Measurements from ENCODE around the gene KIF20A.
"Not testable (repeated sequence)": the region's sequence is repeated elsewhere in the genome, so short reads cannot be mapped to it uniquely, and the experiment has no call there.

The KIF20A gene

DNA sequence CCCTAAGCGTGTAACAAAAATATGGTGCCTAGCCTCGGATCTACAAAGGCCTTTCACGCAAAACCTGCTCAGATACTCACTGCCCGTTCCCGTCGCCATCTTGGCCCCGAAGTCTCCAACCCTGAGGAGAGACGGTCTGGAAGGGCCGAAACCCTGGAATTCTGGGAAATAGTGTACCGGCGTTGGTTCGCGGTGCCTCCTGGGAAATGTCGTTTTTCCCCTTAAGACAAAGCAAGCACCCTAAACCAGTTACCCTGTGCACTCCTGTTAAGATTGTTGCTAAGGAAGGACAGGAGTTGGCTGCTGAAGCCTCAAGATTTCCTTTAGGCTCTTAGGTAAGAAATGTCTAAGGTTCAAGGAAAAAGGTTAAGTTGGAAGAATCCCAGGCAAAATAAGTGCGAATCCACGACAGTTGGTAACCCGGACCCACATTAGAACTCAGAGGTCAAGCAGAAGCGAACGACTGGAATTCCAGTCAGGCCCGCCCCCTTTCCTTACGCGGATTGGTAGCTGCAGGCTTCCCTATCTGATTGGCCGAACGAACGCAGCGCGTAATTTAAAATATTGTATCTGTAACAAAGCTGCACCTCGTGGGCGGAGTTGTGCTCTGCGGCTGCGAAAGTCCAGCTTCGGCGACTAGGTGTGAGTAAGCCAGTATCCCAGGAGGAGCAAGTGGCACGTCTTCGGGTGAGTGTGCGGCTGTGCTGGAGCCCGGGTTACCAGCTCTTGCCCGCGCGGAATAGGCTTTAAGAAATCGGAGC is at the start of gene KIF20A, which contains the start of gene BRD8:
TSS of gene KIF20A (plus strand) at position 597 of the 761 bp plus-strand sequence. CDS start 569 bp downstream, outside the sequence.
TSS of gene BRD8 (minus strand) at position 115 of the 761 bp plus-strand sequence. CDS start at position 99, 16 bp downstream.
- peak; percentile 94 for DNase-seq

DNA sequence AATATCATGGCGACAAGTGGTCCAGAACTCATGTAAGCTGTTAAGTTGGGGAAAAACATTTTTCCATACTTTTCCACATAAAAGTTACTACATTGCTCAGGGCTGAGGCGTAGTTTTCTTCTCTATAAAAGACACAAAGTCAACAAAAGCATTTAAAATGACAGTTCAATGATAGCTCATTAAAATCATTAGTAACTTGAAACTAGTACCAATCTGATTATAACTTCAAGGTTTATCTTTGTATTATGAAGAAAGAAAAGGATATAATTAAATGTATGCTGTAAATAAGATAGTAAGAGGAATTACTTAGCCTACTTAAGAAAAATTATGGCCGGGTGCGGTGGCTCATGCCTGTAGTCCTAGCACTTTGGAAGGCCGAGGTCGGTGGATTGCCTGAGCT is 49.6 kb upstream of the KIF20A start:
- DNase-seq, result no peak

DNA sequence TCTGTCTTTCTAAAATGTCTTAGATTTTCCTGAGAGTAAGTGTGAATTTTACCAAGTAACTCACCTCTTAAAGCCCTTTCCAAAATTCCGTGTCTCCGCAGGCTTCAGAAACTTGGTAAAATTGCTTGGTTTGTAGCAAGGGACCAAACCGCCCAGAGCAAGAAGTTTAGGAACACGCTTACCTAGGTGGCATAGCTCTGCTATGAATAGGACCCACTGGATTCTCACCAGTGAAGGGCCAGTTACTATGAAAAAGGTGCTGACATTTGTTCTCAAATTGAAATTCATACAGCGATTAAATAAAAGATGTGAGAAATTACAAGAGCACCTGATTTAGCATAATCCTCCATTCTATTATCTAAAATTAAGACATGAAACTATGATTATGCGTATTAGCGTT is 46.4 kb upstream of the KIF20A start:
- no peak for DNase-seq

DNA sequence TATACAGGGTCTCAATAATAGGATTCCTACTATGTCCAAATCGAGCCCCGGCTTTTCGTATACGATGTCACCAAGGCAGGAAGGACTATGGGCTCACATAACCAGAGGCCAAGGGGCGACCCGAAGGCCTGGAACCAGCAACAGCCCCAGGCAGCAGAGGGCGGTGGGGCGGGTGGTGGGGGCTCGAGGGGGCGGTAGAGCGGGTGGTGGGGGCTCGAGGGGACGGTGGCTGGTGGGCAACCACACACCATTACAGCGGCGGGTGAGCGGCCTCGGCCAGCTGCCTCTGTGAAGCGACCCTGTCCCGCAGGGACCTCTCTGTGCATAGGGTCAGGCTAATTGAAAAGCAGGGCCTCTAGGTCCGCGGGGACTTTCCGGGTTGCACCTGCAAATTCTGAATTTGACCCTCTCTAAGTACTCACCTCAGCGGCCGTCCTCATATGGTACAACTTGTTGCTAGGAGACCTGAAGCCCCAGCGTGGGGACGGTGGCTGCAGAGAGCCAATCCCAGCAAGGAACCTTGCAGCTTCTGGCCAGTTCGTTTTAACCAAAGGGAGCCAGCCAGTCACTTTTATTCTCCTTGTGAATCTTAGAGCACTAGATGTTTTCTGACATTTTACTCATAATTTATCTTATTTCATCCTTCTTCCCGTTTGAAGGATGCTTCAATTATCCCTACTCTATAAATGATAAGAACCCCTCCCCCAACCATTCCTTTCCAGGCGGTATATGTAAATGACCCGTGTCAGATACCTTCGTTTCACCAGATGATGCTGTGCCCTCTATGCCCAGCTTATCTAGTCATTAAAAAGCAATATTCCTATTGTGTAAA is 39.7 kb upstream of the KIF20A start, which contains the start of gene NME5:
TSS of gene NME5 (minus strand) at position 480 of the 832 bp plus-strand sequence. CDS start 648 bp downstream, outside the sequence.
- peak; percentile 74 for DNase-seq

DNA sequence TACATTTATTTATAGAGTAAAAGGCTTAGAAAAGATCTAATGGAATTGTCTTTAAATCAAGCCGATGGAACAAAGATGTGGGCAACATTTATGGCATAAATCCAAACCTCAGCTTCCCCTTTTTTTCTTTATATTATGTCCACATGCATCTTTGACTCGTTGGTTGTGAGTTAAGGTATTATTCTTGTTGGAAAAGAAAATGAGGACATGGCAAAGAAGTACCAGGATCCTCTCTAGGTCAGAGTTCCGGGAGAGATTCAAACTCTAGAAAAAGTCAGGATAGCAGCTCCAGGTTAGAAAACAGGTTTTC is 39.2 kb upstream of the KIF20A start:
- DNase-seq, result no peak

DNA sequence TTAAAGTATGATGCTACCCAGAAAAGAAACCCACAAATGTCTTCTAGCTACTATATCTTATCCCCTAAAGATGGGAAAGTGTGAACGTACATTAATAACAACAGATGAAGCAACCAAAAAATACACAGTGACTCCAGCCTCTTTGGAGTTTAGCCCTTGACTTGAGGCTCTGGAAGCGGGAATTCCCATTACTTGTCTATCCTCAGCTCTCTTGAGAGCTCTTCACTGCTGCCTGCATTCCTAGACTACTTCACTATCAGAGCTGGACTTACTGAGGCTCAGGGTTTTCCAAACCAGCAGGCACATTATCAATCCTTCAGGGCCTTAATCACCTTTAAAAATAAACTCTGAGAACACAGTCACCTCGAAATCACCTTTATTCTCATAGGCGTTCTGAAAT is 38.6 kb upstream of the KIF20A start:
- DNase-seq, result no peak

DNA sequence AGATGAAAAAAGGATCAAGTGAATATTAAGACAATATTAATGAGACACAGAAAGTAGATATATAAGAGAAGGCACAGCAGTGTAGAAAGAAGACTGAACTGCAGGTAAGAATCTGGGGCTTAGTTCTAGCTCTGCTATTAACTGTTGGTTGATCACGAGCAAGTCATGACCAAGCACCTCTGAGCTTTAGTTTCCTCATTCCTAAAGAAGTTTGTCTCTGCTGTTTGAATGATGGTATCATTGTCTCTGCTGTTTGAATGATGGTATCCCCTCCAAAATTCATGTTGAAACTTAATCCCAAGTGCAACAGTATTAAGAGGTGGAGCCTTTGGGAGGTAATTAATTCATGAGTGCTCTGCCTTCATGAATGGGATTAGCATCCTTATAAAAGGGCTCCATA is 37.2 kb upstream of the KIF20A start:
- no peak for DNase-seq

DNA sequence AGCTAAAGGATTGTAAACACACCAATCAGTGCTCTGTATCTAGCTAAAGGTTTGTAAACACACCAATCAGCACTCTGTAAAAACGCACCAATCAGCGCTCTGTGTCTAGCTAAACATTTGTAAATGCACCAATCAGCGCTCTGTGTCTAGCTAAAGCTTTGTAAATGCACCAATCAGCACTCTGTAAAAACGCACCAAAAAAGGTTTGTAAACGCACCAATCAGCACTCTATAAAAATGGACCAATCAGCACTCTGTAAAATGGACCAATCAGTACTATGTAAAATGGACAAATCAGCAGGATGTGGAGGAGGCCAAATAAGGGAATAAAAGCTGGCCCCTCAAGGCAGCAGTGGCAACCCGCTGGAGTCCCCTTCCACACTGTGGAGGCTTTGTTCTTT is 35.3 kb upstream of the KIF20A start:
- DNase-seq, result not testable (repeated sequence)

DNA sequence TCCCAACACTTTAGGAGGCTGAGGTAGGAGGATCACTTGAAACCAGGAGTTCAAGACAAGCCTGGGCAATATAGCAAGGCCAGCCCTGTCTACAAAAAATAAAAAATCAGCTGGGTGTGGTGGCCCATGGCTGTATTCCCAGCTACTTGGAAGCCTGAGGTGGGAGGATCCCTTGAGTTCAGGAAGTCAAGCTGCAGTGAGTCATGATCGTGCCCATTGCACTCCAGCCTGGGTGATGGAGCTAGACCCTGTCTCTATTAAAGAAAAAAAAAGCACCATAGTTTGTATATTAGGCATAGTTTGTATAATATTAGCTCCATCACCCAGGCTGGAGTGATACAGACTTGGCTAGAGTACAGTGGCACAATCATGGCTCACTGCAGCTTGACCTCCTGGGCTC is 30.1 kb upstream of the KIF20A start:
- DNase-seq, result no peak

DNA sequence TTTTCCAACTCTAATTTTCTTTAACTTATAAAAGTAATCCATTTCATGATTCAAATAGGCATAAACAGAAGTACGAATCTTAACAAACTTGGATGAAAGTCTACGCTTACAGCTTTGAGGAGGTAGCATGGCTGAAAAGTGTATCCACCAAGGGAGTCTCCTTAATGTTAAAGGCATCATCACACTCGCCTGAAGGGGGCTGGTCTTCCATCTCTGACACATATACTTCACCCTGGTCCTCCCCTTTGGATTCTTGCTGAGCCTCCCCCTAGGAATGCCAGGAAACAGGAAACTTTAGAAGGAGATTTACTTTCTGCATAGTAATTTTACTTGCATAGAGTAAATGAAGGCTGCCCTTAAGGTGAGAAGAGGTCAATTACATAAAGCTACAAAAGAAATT is 29.4 kb upstream of the KIF20A start:
- no peak for DNase-seq

DNA sequence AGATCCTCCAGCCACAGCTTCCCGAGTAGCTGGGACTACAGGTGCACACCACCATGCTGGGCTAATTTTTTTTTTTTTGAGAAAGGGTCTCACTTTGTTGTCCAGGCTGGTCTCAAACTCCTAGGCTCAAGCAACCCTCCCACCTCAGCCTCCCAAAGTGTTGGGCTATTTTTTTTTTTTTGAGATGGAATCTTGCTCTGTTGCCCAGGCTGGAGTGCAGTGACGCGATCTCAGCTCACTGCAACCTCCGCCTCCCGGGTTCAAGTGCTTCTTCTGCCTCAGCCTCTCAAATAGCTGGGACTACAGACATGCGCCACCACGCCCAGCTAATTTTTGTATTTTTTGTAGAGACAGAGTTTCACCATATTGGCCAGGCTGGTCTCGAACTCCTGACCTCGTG is 22.9 kb upstream of the KIF20A start:
- not testable (repeated sequence) for DNase-seq

DNA sequence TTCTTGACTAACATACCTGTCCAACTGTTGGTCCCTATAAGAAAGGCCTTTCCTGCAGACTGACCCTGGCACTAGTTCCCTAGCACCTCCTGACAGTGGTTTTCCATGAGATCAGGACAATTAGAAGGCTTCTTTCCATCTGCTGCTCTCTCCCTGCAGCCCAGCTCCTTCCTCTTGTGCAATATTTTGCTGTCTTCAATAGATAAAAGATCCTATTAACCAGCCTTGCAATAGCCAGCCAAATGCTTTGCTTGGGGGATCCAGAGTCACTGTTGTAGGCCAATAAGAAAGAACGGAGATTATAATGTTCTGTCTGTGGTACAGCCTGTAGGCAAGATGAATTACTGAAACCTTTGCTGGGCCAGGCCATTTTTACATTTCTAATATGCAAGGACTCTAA is 21.3 kb upstream of the KIF20A start:
- DNase-seq, result no peak

DNA sequence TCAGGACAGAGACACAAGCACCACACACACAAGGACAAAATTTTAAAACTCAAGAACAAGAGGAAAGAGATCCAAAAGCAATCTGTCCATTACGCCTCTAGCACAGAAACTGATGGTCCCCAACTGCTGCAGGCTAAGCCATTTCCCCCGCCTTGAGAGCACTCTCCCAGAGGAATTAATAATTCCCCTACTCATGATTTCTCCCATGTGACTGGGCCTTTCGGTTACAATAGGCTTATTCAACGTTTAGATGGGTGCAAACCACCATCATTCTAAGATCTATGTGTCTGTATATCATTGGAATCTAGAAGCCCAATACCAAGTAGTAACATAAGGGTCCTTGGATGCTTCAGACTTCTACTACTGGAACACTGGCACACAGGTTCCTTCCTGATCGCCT is 19.2 kb upstream of the KIF20A start:
- DNase-seq, result no peak

DNA sequence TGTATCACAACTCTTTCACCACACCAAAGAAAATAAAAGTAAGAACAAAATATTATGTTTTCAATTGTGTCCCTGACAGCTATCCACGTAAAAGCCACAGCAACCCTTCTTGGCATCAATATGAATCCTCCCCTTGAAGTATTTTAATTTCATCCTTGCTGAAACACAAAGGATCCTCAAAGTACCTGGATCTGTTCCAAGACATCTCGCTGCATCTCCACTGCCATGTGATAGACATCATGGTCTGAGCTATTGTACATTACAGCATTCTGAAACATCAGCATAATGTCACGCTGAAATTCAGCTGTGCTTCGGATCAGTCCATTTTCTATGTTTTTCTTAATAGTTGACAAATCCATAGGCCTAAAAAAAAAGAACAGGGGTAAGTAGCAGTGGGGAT is 18.2 kb upstream of the KIF20A start:
- DNase-seq, result no peak

DNA sequence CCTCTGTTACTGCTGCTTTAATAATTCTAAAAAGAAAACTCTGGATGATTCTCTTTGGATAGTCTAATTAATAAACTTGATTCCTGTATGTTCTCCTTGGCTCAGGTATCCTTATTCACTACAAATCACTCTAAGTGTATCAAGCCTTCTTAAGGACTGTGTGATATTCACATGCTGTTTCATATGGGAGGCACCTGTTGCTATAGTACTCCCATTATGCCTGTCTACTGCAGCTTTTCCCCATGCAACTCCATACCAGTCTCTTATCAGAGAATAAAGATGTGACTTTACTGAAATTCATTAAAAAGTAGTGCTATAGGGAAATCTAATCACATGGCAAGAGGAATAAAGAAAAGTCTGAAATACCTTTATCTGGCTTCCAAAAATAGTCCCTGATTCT is 15.2 kb upstream of the KIF20A start:
- no peak for DNase-seq

DNA sequence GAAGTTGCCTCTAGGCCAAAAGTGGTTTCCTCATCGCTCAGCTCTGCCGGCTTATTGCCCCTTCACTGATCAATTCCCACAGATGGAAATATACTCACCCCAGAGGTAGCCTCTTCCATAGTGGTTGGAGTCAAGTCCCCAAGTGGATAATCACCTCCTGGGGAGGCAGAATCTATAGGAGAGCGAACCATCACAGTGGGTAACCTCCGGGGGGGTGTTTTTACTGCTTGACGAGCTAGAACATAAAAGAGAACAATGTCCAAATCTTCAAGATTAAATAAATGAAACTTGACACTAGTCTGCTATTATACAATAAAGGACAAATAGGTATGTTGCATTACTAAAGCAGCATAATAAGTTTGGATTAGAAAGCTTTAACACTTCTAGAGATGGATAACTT is 9.8 kb upstream of the KIF20A start:
- no peak for DNase-seq

DNA sequence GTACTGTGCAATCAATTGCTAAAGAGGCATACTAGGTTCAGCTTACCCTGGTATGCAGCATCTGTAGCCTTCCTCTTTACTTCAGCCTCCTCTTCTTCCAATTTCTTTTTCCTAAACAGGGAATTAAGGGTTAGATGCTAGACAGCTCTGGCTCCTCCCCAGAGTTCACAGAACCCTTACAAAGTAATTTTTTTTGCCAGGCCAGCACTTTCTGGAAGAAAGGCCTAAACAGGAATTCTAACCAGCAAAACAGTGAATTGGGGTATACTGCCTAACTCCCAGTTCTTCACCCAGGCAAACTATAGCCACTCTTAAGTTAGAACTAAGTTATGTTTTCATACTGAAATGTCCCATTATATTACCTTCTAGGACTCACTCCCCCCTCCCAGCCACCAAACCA is 8.6 kb upstream of the KIF20A start:
- DNase-seq, result no peak

DNA sequence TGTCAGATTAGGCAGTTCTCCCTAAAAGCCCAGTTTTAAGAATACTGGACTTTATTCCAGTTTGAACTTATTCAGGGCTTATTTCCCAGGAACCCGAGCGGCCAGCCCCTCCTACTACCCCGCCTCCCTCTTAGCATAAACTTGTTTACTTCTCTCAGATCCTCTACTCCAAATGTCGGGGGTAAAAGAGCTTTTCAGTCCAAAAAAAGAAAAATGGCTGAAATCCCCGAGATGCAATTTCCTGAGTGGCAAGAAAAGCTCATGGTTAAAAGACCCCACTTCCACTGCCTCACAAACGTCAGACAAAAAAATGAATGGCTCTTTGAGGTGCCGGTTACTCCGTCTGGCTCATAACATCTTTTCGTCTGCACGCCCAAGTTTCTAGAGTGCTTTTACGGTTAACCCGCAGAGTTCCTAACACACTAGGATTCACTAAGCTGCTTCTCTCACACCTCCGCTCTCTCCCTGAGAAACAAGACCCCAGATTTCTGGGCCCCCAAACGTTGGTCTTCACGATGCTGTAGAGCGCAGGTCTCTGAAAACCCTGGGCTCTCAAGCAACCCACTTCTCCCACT is 884 bp upstream of the KIF20A start:
- DNase-seq, result no peak

DNA sequence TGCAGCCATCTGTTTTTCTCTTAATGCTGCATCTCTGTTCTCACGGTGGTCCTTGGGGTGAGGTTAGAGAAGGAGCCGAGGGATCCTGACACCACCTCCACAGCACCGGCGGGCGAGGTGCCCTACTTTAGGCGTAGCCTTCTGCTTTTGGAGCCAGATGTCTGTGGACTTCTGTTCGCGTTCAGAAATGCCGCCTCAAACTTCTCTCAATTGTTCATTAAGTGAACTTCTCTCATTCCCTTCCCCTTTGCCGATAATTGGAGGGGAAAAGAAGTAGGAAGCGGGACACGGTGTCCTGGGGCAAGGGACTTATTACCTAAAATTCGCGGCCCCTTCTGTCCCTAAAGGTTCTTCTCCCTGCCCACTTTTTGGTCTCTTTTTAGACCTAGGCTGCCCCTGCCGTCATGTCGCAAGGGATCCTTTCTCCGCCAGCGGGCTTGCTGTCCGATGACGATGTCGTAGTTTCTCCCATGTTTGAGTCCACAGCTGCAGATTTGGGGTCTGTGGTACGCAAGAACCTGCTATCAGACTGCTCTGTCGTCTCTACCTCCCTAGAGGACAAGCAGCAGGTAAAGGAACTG is 455 bp downstream of the KIF20A start:
- no peak for DNase-seq

DNA sequence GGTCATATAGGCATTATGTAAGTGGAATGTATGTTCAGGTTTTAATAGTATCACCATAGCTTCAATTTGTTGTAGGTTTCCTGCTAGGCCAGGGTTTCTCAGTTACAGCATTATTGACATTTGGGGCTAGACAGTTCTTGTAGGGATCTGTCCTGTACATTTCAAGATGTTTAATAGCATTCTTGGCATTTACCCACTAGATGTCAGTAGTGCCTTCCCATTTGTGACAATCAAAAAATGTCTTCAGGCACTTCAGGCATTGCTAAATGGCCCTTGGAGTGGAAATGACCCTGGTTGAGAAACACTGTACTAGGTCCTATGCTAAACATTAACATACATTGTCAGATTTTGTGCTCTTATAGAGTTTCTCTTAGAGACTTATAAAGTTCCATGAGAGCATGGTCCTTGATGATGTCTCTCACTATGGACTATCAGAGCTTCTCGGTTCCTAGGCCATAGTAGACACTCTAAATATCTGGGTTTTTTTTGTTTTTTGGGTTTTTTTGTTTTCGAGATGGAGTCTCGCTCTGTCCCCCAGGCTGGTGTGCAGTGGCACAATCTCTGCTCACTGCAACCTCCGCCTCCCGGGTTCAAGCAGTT is 1.4 kb downstream of the KIF20A start:
- no peak for DNase-seq

DNA sequence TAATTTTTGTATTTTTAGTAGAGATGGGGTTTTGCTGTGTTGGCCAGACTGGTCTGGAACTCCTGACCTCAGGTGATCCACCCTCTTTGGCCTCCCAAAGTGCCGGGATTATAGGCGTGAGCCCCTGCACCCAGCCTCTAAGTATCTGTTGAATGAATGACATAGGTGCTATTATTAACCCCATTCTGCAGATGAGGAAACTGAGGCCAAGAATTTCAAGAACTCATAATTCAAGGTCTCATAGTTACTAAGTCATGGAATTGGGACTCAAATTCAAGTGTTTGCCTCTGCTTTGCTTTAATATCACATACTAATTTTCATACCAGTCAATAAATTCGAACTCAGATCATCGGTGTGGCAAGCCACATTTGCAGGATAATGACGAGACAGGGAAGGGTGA is 1.9 kb downstream of the KIF20A start:
- no peak for DNase-seq

DNA sequence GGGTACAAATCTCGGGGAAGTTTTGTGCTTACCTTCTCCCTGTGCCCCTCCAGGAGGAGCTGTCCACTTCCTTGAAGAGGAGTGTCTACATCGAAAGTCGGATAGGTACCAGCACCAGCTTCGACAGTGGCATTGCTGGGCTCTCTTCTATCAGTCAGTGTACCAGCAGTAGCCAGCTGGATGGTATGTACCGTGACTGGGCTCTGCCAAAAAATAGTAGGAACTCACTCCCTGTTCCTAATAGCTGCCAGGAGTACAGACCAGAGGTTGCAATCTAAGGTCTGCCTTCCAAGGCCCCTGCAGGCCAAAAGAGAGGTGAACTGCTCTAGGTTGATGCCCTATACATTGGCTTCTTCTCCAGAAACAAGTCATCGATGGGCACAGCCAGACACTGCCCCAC is 3.9 kb downstream of the KIF20A start:
- no peak for DNase-seq

DNA sequence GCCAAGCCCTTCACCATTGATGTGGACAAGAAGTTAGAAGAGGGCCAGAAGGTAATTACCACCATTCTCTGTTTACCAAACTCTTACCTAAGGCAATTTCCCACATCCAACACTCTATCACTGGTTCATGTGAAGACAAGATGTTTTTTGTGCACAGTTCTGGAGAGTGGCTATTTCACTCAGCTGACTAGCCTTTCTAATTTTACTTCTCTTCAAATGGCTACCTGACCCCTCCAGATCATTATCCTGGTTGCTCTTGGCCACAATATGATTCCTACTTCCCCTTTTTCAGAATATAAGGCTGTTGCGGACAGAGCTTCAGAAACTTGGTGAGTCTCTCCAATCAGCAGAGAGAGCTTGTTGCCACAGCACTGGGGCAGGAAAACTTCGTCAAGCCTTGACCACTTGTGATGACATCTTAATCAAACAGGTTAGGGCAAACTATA is 7.1 kb downstream of the KIF20A start:
- DNase-seq, result no peak
